ENCODE measurements around the gene B3GALT2. TPM values are rescaled to one million over a fixed set of nuclear protein-coding genes. Genes with fewer than 3 reads are reported as not detected.

The B3GALT2 gene
- total RNA-seq, 1 experiment from 2014 or later: not detected

DNA sequence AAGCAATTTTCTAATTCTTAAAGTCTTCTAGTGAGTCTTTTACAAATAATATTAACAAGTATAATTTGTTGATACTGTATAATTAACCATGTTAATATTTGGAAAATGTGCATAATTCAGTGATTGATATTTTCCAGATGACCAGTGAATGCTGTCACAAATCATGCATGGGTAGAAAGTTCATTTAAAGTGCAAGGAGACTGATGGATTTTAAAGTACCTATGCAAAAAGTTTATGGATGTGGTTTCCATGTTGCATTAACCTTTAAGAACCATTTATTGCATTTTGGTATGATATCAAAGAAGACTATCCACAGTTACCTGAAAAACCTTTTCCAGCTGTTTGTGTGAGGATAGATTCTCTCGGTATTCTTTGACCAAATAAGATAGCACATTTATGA lies 41.4 kb downstream of the B3GALT2 start:
- no CpG with 5 or more reads among the region's 1 CpG for WGBS (ENCODE audit: extremely low coverage, insufficient read length, low lambda C conversion rate)
- no peak overlapping the region for H3K9ac ChIP-seq (ENCODE audit: extremely low read depth, insufficient read length, low read length)
- H4K91ac ChIP-seq (ENCODE audit: insufficient read length, low read depth, low read length): no peak overlapping the region
- H2BK5ac ChIP-seq (ENCODE audit: insufficient read length, low read length): no peak overlapping the region
- no peak overlapping the region for H3K4me2 ChIP-seq (ENCODE audit: insufficient read depth, insufficient read length, low read length)
- H2BK120ac ChIP-seq (ENCODE audit: low read depth, low read length, poor library complexity, severe bottlenecking): no peak overlapping the region
- H4K20me1 ChIP-seq (ENCODE audit: control insufficient read depth, insufficient read depth, insufficient read length): no peaks in the 10 kb centered on the region
- H2BK20ac ChIP-seq (ENCODE audit: low read depth, low read length, poor library complexity, severe bottlenecking): no peak overlapping the region
- peaks cover 5% of the 10 kb centered on the region in 2 experiments for H3K4me1 Mint-ChIP-seq
- no peak overlapping the region for H2AK5ac ChIP-seq (ENCODE audit: insufficient read length, low read length)
- H3K9me3 Mint-ChIP-seq: no peaks in the 10 kb centered on the region
- H2AFZ ChIP-seq (ENCODE audit: low read length): no peak overlapping the region
- H3K4ac ChIP-seq (ENCODE audit: low read depth, low read length): no peak overlapping the region
- H2BK15ac ChIP-seq (ENCODE audit: low read depth, low read length): no peak overlapping the region
- H3K23me2 ChIP-seq (ENCODE audit: insufficient read length, low read depth, low read length, poor library complexity, severe bottlenecking): no peaks in the 10 kb centered on the region
- DNase-seq: no peak
- no peak overlapping the region for H3K14ac ChIP-seq (ENCODE audit: insufficient read depth, low read length)
- no peaks in the 10 kb centered on the region; the same call in 1 of the 2 replicates for H3K27me3 ChIP-seq (ENCODE audit: insufficient read depth, low read length)
- peaks cover 18 to 50% (median 45%) of the 10 kb centered on the region in 3 experiments; a peak in 6 of 7 replicates for H3K36me3 Mint-ChIP-seq (ENCODE audit: insufficient read depth in 1 of 3, low read depth in 3 of 3)
- H3K4me3 Mint-ChIP-seq: no peak overlapping the region
- no peak overlapping the region for H3K23ac ChIP-seq (ENCODE audit: insufficient read length, low read depth, low read length)
- H3K4me1 ChIP-seq (ENCODE audit: insufficient read depth, low read length): peaks cover 4% of the 10 kb centered on the region; the same call in 1 of the 2 replicates
- H3K79me1 ChIP-seq (ENCODE audit: insufficient read depth, low read depth, low read length, poor library complexity, severe bottlenecking): no peaks in the 10 kb centered on the region
- no peak overlapping the region for H3K27ac ChIP-seq (ENCODE audit: insufficient read length, low read depth, low read length)
- no peak overlapping the region for H4K5ac ChIP-seq (ENCODE audit: insufficient read length, low read depth, low read length)
- TF ChIP-seq, protein P1, sequence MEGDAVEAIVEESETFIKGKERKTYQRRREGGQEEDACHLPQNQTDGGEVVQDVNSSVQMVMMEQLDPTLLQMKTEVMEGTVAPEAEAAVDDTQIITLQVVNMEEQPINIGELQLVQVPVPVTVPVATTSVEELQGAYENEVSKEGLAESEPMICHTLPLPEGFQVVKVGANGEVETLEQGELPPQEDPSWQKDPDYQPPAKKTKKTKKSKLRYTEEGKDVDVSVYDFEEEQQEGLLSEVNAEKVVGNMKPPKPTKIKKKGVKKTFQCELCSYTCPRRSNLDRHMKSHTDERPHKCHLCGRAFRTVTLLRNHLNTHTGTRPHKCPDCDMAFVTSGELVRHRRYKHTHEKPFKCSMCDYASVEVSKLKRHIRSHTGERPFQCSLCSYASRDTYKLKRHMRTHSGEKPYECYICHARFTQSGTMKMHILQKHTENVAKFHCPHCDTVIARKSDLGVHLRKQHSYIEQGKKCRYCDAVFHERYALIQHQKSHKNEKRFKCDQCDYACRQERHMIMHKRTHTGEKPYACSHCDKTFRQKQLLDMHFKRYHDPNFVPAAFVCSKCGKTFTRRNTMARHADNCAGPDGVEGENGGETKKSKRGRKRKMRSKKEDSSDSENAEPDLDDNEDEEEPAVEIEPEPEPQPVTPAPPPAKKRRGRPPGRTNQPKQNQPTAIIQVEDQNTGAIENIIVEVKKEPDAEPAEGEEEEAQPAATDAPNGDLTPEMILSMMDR (conservative IDR thresholded peaks at IDR 0.05): no peak
- no peak overlapping the region for H2BK12ac ChIP-seq (ENCODE audit: insufficient read length, low read depth, low read length)
- no peak overlapping the region for H4K8ac ChIP-seq (replicated peaks; ENCODE audit: insufficient read length, low read depth, low read length)
- no peak overlapping the region for H3T11ph ChIP-seq (ENCODE audit: low read length)
- no peaks in the 10 kb centered on the region for H3K79me2 ChIP-seq (ENCODE audit: insufficient read depth, low read length)
- no peaks in the 10 kb centered on the region for H3K9me3 ChIP-seq (ENCODE audit: control insufficient read depth, low read depth, low read length)
- no peaks in the 10 kb centered on the region for H3K27me3 Mint-ChIP-seq (ENCODE audit: low read depth)
- H3K27ac Mint-ChIP-seq: no peak overlapping the region
- no peak overlapping the region for H3K56ac ChIP-seq (ENCODE audit: insufficient read length, low read depth, low read length)
- no peak overlapping the region for H3K18ac ChIP-seq (ENCODE audit: insufficient read length, low read depth, low read length)
